PC-9 (cell line): Measurements from ENCODE around the gene XPNPEP3. TPM values are rescaled to one million over a fixed set of nuclear protein-coding genes. Genes with fewer than 3 reads are reported as not detected.

Experiments used
- BruUV-seq: library from RNA; stranded (reverse); fragments of 400-500 nt; replicated peaks from 2 replicates; lab custom pipeline; 2021; lab: Mats Ljungman, UMichigan
- CTCF ChIA-PET: fragments of 300-600 bp; sonication (Branson Sonifier 250); formaldehyde crosslinking; loops from one replicate; lab custom pipeline; 2022; ENCODE audit warnings: antibody characterized with exemption; lab: Charles Lee
- POLR2A ChIA-PET: fragments of 300-600 bp; sonication (Branson Sonifier 250); formaldehyde crosslinking; loops from one replicate; lab custom pipeline; 2022; ENCODE audit warnings: antibody characterized with exemption; ENCODE audit not compliant: unreplicated experiment; lab: Charles Lee
- DNase-seq, 2 experiments: peaks; one replicate each; pipeline versions ENCODE4 v3.0.0 to v3.0.0-alpha.2; 2015 to 2022; ENCODE audit warnings: mixed read lengths in 1 of 2
- H2AFZ ChIP-seq: fragments of 200-600 bp; sonication (generic); 2 replicates; pipeline ENCODE4 v1.8.1; 2017; ENCODE audit warnings: antibody characterized with exemption
- H3F3A ChIP-seq: fragments of 200-600 bp; sonication (generic); 2 replicates; pipeline ENCODE4 v1.8.1; 2017; ENCODE audit warnings: antibody characterized with exemption, mild to moderate bottlenecking, low read depth; ENCODE audit not compliant: insufficient read depth
- H3K27ac ChIP-seq: fragments of 200-600 bp; sonication (generic); 2 replicates; pipeline ENCODE4 v1.6.1; 2016; ENCODE audit warnings: mixed run types
- H3K27me3 ChIP-seq: fragments of 200-600 bp; sonication (generic); 2 replicates; pipeline ENCODE4 v1.6.1; 2016; ENCODE audit warnings: low read depth, mixed run types; ENCODE audit not compliant: insufficient read depth
- H3K36me3 ChIP-seq: fragments of 200-600 bp; sonication (generic); 2 replicates; pipeline ENCODE4 v1.6.1; 2016; ENCODE audit warnings: low read depth, mixed run types
- H3K4me1 ChIP-seq: fragments of 200-600 bp; sonication (generic); replicated peaks from 2 replicates; pipeline ENCODE4 v1.6.1; 2016; ENCODE audit warnings: mixed run types; ENCODE audit not compliant: insufficient read depth
- H3K4me2 ChIP-seq: fragments of 200-600 bp; sonication (generic); 2 replicates; pipeline ENCODE4 v1.6.1; 2017; ENCODE audit warnings: mixed run types
- H3K4me3 ChIP-seq: fragments of 200-600 bp; sonication (generic); 2 replicates; pipeline ENCODE4 v1.6.1; 2016; ENCODE audit warnings: mixed run types
- H3K79me2 ChIP-seq: fragments of 200-600 bp; sonication (generic); 2 replicates; pipeline ENCODE4 v1.6.1; 2017; ENCODE audit warnings: low read depth, mixed run types
- H3K9me2 ChIP-seq: fragments of 200-600 bp; sonication (generic); 2 replicates; pipeline ENCODE4 v1.8.1; 2017; ENCODE audit warnings: mild to moderate bottlenecking; ENCODE audit not compliant: insufficient read depth
- H3K9me3 ChIP-seq: fragments of 200-600 bp; sonication (generic); 2 replicates; pipeline ENCODE4 v1.8.1; 2016; ENCODE audit warnings: low read depth; ENCODE audit not compliant: insufficient read depth
- H4K20me1 ChIP-seq: fragments of 200-600 bp; sonication (generic); 2 replicates; pipeline ENCODE4 v1.8.1; 2017; ENCODE audit not compliant: insufficient read depth
- CTCF ChIP-seq: fragments of 200-600 bp; sonication (generic); conservative IDR thresholded peaks from 2 replicates; pipeline ENCODE4 v1.6.1; 2017; ENCODE audit warnings: mixed run types, antibody characterized with exemption, mild to moderate bottlenecking, moderate library complexity
- EZH2 ChIP-seq: fragments of 200-600 bp; sonication (generic); IDR thresholded peaks from 2 replicates; pipeline ENCODE4 v1.8.0; 2017; ENCODE audit warnings: antibody characterized with exemption, low read depth
- intact Hi-C: fragments of 100-400 bp; cut with micrococcal nuclease; formaldehyde crosslinking; loops from one replicate; pipeline ENCODE4 v1.10.0; 2022; ENCODE audit not compliant: unreplicated experiment
- total RNA-seq: library from RNA; stranded (reverse); gene quantifications from 2 replicates; pipeline ENCODE4 v1.2.3, GENCODE V29; 2021

XPNPEP3 gene
- total RNA-seq, 1 experiment from 2014 or later = 42.7 TPM

- no peaks in the 10 kb centered on the region for H3K9me3 ChIP-seq
- no peak overlapping the region for H3K27ac ChIP-seq
- no peaks in the 10 kb centered on the region for H3K9me2 ChIP-seq
- peaks cover 57% of the 10 kb centered on the region for H3F3A ChIP-seq
- intact Hi-C loops = no loop called here
- TF ChIP-seq EZH2 (no peak), CTCF (no peak)
- DNase-seq = no peak
- POLR2A ChIA-PET = no interaction called here
- H3K4me3 ChIP-seq = no peak overlapping the region
- no peaks in the 10 kb centered on the region for H3K79me2 ChIP-seq
- CTCF ChIA-PET = no interaction called here
- no peaks in the 10 kb centered on the region for H3K27me3 ChIP-seq
- H3K4me2 ChIP-seq = no peak overlapping the region
- H3K4me1 ChIP-seq = no peaks in the 10 kb centered on the region
- H4K20me1 ChIP-seq = no peaks in the 10 kb centered on the region
- H2AFZ ChIP-seq = no peak overlapping the region
- BruUV-seq = no TSS peak
- H3K36me3 ChIP-seq = 0 out of 2 replicates have a peak, but pooled peaks cover 8% of the 10 kb centered on the region
These were observed 116.2 kb downstream of the XPNPEP3 start for GRCh38 chr22:40973144-40973543.

GRCh38 chr22:40975366-40975765 is 118.4 kb downstream of the XPNPEP3 start:
- Histone ChIP-seq H3K4me3 (no peak overlapping the region), H3F3A (peaks cover 45% of the 10 kb centered on the region), H3K27ac (no peak overlapping the region), H3K36me3 (0 out of 2 replicates have a peak, but pooled peaks cover 5% of the 10 kb centered on the region), H2AFZ (no peak overlapping the region), H3K9me3 (no peaks in the 10 kb centered on the region), H3K4me2 (no peak overlapping the region), H3K79me2 (no peaks in the 10 kb centered on the region), H4K20me1 (no peaks in the 10 kb centered on the region), H3K4me1 (no peaks in the 10 kb centered on the region), H3K9me2 (no peaks in the 10 kb centered on the region), H3K27me3 (no peaks in the 10 kb centered on the region)
- ChIA-PET POLR2A (no interaction called here), CTCF (no interaction called here)
- DNase-seq = no peak
- TF ChIP-seq CTCF (no peak), EZH2 (no peak)
- intact Hi-C loops = no loop called here
- BruUV-seq = no TSS peak

- Histone ChIP-seq H4K20me1 (no peaks in the 10 kb centered on the region), H3K79me2 (no peaks in the 10 kb centered on the region), H3K9me3 (no peaks in the 10 kb centered on the region), H3K27ac (no peak overlapping the region), H3K27me3 (no peaks in the 10 kb centered on the region), H2AFZ (no peak overlapping the region), H3K4me1 (no peaks in the 10 kb centered on the region), H3F3A (peaks cover 33% of the 10 kb centered on the region), H3K36me3 (no peaks in the 10 kb centered on the region), H3K9me2 (no peaks in the 10 kb centered on the region), H3K4me2 (no peak overlapping the region), H3K4me3 (no peak overlapping the region)
- ChIA-PET POLR2A (interaction anchor here (0.6 kb wide), 1 partner anchor 45 kb away, joined by 16 read pairs; no protein-coding TSS in a partner anchor), CTCF (interaction anchor here (0.6 kb wide), 1 partner anchor 20 kb away, joined by 4 read pairs; no protein-coding TSS in a partner anchor)
- no peak for DNase-seq
- TF ChIP-seq CTCF (no peak), EZH2 (no peak)
- no TSS peak for BruUV-seq
- intact Hi-C loops = no loop called here
These were observed 120.1 kb downstream of the XPNPEP3 start for GRCh38 chr22:40976866-40977700.
